ENCODE measurements around the gene NAAA.

Gene NAAA

DNA sequence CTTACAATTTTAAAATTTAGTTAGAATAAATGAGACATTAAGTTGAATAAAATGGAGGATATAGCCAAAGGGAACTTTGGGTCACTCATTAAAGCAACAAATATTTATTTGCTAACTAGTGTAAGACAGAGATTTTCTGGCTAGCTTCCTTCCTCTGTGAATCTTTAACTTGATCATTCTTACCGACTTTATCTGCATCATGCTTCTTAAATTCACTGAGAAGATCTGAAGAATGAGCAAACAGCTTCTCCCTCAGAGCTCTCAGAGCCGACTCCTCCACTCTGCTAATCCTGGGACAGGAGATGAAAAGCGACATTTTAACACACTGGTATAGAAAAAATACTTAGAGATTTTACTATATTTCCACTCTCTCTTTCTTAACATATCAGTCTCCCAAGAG lies 73.7 kb downstream of the NAAA start:
- H3K27me3 Mint-ChIP-seq = peaks cover 6% of the 10 kb centered on the region
- H3K9me3 Mint-ChIP-seq = no peaks in the 10 kb centered on the region
- intact Hi-C loops (cut with micrococcal nuclease) = no loop called here
- H3K27ac Mint-ChIP-seq = no peak overlapping the region
- no peaks in the 10 kb centered on the region for H3K36me3 Mint-ChIP-seq (ENCODE audit: low read depth)
- H3K4me1 Mint-ChIP-seq (ENCODE audit: low read depth) = no peaks in the 10 kb centered on the region
- no peak overlapping the region for H3K4me3 Mint-ChIP-seq
